HL-60 (cell line): Measurements from ENCODE around the gene SPINK8.
A peak's percentile ranks its signal among the peaks of the same experiment; 100 is the strongest.
"Not testable (repeated sequence)": the region's sequence is repeated elsewhere in the genome, so short reads cannot be mapped to it uniquely, and the experiment has no call there.

Experiments
- DNase-seq, 2 experiments: peaks; one replicate each; pipeline ENCODE4 v3.0.0-alpha.2; 2010 to 2020; ENCODE audit warnings: low read depth in 1 of 2, low spot score in 1 of 2
- H3K27ac ChIP-seq: fragments of 250-450 bp; sonication (Bioruptor Pico); replicated peaks from 2 replicates; pipeline ENCODE4 v1.5.1; 2020; ENCODE audit warnings: mild to moderate bottlenecking, moderate library complexity
- H3K27me3 ChIP-seq: fragments of 250-450 bp; sonication (Bioruptor Pico); 2 replicates; pipeline ENCODE4 v1.5.1; 2021; ENCODE audit warnings: mild to moderate bottlenecking, moderate library complexity; ENCODE audit not compliant: insufficient read depth, poor library complexity, severe bottlenecking
- H3K4me3 ChIP-seq: replicated peaks from 2 replicates; pipeline ENCODE4 v1.5.1; 2011; ENCODE audit warnings: mild to moderate bottlenecking, control low read depth, low read length; ENCODE audit not compliant: insufficient read depth
- CTCF ChIP-seq: IDR thresholded peaks from one replicate; pipeline ENCODE4 v1.5.1; 2011; ENCODE audit warnings: low read length, control low read depth, inconsistent platforms; ENCODE audit not compliant: insufficient read depth
- GABPA ChIP-seq: IDR thresholded peaks from 2 replicates; pipeline ENCODE4 v1.6.1; 2012; ENCODE audit warnings: low read depth
- POLR2AphosphoS5 ChIP-seq: IDR thresholded peaks from 2 replicates; pipeline ENCODE4 v1.6.1; 2012; ENCODE audit warnings: low read depth
- REST ChIP-seq: IDR thresholded peaks from 2 replicates; pipeline ENCODE4 v1.6.1; 2012; ENCODE audit warnings: low read depth; ENCODE audit not compliant: insufficient replicate concordance
- SPI1 ChIP-seq: IDR thresholded peaks from 2 replicates; pipeline ENCODE4 v1.6.1; 2012; ENCODE audit warnings: low read depth, mild to moderate bottlenecking, borderline replicate concordance
- long read RNA-seq: library from polyadenylated mRNA; unstranded; transcript quantifications from one replicate; pipeline ENCODE4 v2.0.0, GENCODE V29; 2020

SPINK8 gene
- long read RNA-seq, partial matches to known transcripts = 0 of 1 reads
- long read RNA-seq, other reads (novel, unspliced or antisense) = 1 of 1 reads

DNA sequence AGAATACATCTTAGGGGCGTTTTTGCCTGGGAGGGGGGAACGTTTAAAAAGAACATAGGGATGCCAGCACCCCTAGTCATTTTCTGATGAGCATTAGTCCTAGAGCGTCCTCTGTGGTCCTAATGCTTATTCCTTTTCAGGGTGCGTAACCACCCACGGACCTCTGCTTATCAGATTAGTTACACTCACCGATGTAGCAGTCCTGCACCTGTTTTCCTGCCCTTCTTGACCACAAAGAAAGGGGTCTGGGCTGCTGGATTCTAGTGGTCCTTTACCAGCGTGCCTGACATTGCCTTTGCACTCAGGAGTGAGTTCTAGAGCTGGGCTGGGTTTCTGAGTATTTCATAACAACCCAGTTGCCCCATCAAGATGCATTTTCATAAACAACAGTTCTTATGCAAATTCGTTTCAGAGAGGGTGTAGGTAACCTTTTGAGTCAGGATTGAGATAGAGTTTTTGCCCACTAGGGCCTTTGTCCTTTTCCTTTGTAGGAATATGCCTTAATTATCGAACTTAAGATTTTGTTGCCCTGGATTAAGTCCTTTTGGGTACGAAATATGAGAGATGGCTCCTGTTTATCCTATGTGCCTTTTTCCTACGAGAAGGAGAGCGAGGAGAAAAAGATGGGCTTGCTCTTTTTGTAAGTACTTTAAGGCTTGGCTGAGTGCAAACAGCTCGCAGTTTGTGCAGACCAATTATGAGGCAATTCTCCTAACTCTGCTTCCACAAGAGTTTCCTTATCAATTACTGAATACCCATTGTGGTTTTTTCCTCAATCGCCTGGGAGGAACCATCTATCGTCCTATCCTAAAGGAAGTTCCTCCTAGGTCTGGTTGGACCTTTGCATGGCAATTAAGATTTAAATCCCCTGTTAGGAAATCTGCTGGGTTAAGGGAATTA lies at the start of gene SPINK8:
TSS of gene SPINK8 (minus strand) at position 316 of the 900 bp plus-strand sequence. CDS start 5,320 bp downstream, outside the sequence.
- DNase-seq = peak; percentile 54 to 76
- H3K4me3 ChIP-seq, H3K27me3 ChIP-seq: not testable (repeated sequence)
- peak within 1 kb of the TSS; percentile 86 for H3K27ac ChIP-seq

GRCh38 chr3:48372862-48373435 lies 39.5 kb upstream of the SPINK8 start:
- Histone ChIP-seq H3K27ac (no peak overlapping the region), H3K27me3 (no peaks in the 10 kb centered on the region), H3K4me3 (no peak overlapping the region)
- DNase-seq = no peak
- TF ChIP-seq GABPA (no peak), REST (no peak), CTCF (no peak), SPI1 (no peak), POLR2AphosphoS5 (no peak)

- TF ChIP-seq SPI1 (no peak), GABPA (no peak), POLR2AphosphoS5 (no peak), CTCF (no peak), REST (no peak)
- no peaks in the 10 kb centered on the region for H3K27me3 ChIP-seq
- H3K4me3 ChIP-seq = no peak overlapping the region
- DNase-seq = no peak
- H3K27ac ChIP-seq = no peak overlapping the region
Observed at GRCh38 chr3:48372377-48372770, 38.9 kb upstream of the SPINK8 start.

- Histone ChIP-seq H3K27ac (no peak within 1 kb of the TSS), H3K27me3 (no peaks in the 10 kb centered on the region), H3K4me3 (no peak within 1 kb of the TSS)
- no peak for DNase-seq
- TF ChIP-seq REST (no peak), POLR2AphosphoS5 (no peak), CTCF (no peak), SPI1 (no peak), GABPA (no peak)
Observed at GRCh38 chr3:48371651-48372376, 38.4 kb upstream of the SPINK8 start, which contains the start of gene FBXW12. Gene FBXW12, plus strand, starts transcription at chr3:48372219. Its CDS starts 549 bp downstream, at chr3:48372768.
